ENCODE results near the gene AGBL4.
"Not testable (repeated sequence)": the region's sequence is repeated elsewhere in the genome, so short reads cannot be mapped to it uniquely, and the experiment has no call there.

DNA sequence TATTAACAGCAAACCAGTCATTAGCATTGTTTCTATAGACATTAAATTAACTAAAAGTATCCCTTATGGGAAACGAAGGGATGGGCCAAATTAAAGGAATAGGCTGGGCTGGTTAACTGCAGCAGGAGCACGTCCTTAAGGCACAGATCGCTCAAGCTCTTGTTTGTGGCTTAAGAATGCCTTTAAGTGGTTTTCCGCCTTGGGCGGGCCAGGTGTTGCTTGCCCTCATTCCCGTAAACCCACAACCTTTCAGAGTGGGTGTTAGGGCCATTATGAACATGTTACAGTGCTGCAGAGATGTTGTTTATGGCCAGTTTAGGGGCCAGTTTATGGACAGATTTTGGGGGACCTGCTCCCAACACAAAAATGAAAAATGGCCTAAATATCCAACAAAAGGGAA lies 1503.9 kb downstream of the AGBL4 start:
- TF ChIP-seq GATAD2A (IDR thresholded peaks at IDR 0.05); ZNF561 (CRISPR knock-in tag; conservative IDR thresholded peaks at IDR 0.05); DNMT1 (IDR thresholded peaks at IDR 0.05); TAF1 (IDR thresholded peaks at IDR 0.05; ENCODE audit: control insufficient read depth, extremely low read depth, insufficient read depth, low read length, severe bottlenecking); ZNF707 (CRISPR knock-in tag; conservative IDR thresholded peaks at IDR 0.05); CREB1 (IDR thresholded peaks at IDR 0.05); CREB1 (CRISPR knock-in tag; IDR thresholded peaks at IDR 0.05); CBX3 (IDR thresholded peaks at IDR 0.05; ENCODE audit: borderline replicate concordance in 1 of 2, low read length in 2 of 2); EP300 (IDR thresholded peaks at IDR 0.05; ENCODE audit: low read length): not testable (repeated sequence)
- TF ChIP-seq, protein P1, sequence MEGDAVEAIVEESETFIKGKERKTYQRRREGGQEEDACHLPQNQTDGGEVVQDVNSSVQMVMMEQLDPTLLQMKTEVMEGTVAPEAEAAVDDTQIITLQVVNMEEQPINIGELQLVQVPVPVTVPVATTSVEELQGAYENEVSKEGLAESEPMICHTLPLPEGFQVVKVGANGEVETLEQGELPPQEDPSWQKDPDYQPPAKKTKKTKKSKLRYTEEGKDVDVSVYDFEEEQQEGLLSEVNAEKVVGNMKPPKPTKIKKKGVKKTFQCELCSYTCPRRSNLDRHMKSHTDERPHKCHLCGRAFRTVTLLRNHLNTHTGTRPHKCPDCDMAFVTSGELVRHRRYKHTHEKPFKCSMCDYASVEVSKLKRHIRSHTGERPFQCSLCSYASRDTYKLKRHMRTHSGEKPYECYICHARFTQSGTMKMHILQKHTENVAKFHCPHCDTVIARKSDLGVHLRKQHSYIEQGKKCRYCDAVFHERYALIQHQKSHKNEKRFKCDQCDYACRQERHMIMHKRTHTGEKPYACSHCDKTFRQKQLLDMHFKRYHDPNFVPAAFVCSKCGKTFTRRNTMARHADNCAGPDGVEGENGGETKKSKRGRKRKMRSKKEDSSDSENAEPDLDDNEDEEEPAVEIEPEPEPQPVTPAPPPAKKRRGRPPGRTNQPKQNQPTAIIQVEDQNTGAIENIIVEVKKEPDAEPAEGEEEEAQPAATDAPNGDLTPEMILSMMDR (IDR thresholded peaks at IDR 0.05 in 2 of 3, conservative IDR thresholded peaks at IDR 0.05 in 1 of 3; ENCODE audit: insufficient read depth in 2 of 3, low read depth in 1 of 3, low read length in 3 of 3): not testable (repeated sequence)
- TF ChIP-seq, protein P2, sequence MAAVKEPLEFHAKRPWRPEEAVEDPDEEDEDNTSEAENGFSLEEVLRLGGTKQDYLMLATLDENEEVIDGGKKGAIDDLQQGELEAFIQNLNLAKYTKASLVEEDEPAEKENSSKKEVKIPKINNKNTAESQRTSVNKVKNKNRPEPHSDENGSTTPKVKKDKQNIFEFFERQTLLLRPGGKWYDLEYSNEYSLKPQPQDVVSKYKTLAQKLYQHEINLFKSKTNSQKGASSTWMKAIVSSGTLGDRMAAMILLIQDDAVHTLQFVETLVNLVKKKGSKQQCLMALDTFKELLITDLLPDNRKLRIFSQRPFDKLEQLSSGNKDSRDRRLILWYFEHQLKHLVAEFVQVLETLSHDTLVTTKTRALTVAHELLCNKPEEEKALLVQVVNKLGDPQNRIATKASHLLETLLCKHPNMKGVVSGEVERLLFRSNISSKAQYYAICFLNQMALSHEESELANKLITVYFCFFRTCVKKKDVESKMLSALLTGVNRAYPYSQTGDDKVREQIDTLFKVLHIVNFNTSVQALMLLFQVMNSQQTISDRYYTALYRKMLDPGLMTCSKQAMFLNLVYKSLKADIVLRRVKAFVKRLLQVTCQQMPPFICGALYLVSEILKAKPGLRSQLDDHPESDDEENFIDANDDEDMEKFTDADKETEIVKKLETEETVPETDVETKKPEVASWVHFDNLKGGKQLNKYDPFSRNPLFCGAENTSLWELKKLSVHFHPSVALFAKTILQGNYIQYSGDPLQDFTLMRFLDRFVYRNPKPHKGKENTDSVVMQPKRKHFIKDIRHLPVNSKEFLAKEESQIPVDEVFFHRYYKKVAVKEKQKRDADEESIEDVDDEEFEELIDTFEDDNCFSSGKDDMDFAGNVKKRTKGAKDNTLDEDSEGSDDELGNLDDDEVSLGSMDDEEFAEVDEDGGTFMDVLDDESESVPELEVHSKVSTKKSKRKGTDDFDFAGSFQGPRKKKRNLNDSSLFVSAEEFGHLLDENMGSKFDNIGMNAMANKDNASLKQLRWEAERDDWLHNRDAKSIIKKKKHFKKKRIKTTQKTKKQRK (IDR thresholded peaks at IDR 0.05; ENCODE audit: borderline replicate concordance, low read depth, low read length): not testable (repeated sequence)
- TF ChIP-seq, protein P3, sequence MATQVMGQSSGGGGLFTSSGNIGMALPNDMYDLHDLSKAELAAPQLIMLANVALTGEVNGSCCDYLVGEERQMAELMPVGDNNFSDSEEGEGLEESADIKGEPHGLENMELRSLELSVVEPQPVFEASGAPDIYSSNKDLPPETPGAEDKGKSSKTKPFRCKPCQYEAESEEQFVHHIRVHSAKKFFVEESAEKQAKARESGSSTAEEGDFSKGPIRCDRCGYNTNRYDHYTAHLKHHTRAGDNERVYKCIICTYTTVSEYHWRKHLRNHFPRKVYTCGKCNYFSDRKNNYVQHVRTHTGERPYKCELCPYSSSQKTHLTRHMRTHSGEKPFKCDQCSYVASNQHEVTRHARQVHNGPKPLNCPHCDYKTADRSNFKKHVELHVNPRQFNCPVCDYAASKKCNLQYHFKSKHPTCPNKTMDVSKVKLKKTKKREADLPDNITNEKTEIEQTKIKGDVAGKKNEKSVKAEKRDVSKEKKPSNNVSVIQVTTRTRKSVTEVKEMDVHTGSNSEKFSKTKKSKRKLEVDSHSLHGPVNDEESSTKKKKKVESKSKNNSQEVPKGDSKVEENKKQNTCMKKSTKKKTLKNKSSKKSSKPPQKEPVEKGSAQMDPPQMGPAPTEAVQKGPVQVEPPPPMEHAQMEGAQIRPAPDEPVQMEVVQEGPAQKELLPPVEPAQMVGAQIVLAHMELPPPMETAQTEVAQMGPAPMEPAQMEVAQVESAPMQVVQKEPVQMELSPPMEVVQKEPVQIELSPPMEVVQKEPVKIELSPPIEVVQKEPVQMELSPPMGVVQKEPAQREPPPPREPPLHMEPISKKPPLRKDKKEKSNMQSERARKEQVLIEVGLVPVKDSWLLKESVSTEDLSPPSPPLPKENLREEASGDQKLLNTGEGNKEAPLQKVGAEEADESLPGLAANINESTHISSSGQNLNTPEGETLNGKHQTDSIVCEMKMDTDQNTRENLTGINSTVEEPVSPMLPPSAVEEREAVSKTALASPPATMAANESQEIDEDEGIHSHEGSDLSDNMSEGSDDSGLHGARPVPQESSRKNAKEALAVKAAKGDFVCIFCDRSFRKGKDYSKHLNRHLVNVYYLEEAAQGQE (IDR thresholded peaks at IDR 0.05; ENCODE audit: borderline replicate concordance): not testable (repeated sequence)
- TF ChIP-seq, protein P3 (CRISPR knock-in tag; IDR thresholded peaks at IDR 0.05; ENCODE audit: low read depth): not testable (repeated sequence)
- TF ChIP-seq, protein P4, sequence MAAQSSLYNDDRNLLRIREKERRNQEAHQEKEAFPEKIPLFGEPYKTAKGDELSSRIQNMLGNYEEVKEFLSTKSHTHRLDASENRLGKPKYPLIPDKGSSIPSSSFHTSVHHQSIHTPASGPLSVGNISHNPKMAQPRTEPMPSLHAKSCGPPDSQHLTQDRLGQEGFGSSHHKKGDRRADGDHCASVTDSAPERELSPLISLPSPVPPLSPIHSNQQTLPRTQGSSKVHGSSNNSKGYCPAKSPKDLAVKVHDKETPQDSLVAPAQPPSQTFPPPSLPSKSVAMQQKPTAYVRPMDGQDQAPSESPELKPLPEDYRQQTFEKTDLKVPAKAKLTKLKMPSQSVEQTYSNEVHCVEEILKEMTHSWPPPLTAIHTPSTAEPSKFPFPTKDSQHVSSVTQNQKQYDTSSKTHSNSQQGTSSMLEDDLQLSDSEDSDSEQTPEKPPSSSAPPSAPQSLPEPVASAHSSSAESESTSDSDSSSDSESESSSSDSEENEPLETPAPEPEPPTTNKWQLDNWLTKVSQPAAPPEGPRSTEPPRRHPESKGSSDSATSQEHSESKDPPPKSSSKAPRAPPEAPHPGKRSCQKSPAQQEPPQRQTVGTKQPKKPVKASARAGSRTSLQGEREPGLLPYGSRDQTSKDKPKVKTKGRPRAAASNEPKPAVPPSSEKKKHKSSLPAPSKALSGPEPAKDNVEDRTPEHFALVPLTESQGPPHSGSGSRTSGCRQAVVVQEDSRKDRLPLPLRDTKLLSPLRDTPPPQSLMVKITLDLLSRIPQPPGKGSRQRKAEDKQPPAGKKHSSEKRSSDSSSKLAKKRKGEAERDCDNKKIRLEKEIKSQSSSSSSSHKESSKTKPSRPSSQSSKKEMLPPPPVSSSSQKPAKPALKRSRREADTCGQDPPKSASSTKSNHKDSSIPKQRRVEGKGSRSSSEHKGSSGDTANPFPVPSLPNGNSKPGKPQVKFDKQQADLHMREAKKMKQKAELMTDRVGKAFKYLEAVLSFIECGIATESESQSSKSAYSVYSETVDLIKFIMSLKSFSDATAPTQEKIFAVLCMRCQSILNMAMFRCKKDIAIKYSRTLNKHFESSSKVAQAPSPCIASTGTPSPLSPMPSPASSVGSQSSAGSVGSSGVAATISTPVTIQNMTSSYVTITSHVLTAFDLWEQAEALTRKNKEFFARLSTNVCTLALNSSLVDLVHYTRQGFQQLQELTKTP (IDR thresholded peaks at IDR 0.05; ENCODE audit: low read depth in 1 of 2, partially characterized antibody in 2 of 2): not testable (repeated sequence)
